ENCODE results near the gene DOCK11.
A peak's percentile ranks its signal among the peaks of the same experiment; 100 is the strongest.

DOCK11 gene

DNA sequence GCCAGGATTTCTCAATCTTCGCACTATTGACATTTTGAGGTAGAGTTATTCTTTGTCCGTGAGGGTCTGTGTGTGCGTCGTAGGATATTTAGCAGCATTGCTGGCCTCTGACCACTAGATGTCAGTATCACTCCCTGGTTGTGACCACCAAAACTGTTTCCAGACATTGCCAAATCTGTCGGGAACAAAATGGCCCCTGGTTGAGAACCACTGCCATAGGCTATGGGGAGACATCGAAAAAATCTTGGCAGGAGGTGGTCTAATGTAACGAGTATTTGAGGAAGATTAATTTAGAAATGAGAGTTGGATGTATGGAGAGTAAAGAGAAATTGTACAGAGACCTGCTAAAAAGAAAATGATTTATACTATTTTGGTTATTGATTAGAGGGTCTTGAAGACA lies 108.4 kb downstream of the DOCK11 start:
- TF ChIP-seq RAD21 (IDR thresholded peaks at IDR 0.05; ENCODE audit: low read depth) (peak; percentile 73), CEBPB (IDR thresholded peaks at IDR 0.05) (0 out of 2 replicates have a peak, but pooled peaks have one; percentile 26), YY1 (IDR thresholded peaks at IDR 0.05; ENCODE audit: low read depth) (peak; percentile 68), EGR1 (IDR thresholded peaks at IDR 0.05) (no peak)
- TF ChIP-seq, protein P1, sequence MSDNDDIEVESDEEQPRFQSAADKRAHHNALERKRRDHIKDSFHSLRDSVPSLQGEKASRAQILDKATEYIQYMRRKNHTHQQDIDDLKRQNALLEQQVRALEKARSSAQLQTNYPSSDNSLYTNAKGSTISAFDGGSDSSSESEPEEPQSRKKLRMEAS (IDR thresholded peaks at IDR 0.05): no peak

DNA sequence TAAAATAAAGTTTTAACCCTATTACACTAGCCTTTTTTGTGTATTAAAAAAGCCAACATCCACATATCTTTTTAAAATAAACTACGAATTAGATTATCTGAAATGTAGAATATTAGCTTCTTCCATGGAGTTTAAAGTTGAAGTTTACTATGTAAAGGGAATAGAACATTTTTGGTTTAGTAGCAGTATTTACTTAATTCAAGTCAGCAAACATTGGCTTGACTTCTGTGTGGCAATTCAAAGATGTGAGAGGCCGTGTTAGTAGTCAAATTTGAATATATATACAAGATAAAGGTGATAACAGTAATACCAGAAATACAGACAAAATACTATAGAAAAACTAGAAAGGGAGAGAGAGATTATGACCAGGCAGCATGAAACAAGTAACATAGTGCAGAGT lies 116.7 kb downstream of the DOCK11 start:
- TF ChIP-seq YY1 (IDR thresholded peaks at IDR 0.05; ENCODE audit: low read depth) (no peak), TCF12 (IDR thresholded peaks at IDR 0.05; ENCODE audit: low read depth) (no peak), EGR1 (IDR thresholded peaks at IDR 0.05) (no peak), TAF1 (IDR thresholded peaks at IDR 0.05; ENCODE audit: low read depth) (no peak), CREB1 (IDR thresholded peaks at IDR 0.05; ENCODE audit: low read depth) (no peak), NFIC (IDR thresholded peaks at IDR 0.05) (no peak), CEBPB (IDR thresholded peaks at IDR 0.05) (no peak), RAD21 (IDR thresholded peaks at IDR 0.05; ENCODE audit: low read depth) (no peak), ZBTB7A (IDR thresholded peaks at IDR 0.05; ENCODE audit: low read depth) (no peak), FOXM1 (IDR thresholded peaks at IDR 0.05; ENCODE audit: borderline replicate concordance, low read depth) (no peak), EP300 (IDR thresholded peaks at IDR 0.05; ENCODE audit: borderline replicate concordance) (no peak), TEAD4 (IDR thresholded peaks at IDR 0.05) (no peak)
- TF ChIP-seq, protein P2, sequence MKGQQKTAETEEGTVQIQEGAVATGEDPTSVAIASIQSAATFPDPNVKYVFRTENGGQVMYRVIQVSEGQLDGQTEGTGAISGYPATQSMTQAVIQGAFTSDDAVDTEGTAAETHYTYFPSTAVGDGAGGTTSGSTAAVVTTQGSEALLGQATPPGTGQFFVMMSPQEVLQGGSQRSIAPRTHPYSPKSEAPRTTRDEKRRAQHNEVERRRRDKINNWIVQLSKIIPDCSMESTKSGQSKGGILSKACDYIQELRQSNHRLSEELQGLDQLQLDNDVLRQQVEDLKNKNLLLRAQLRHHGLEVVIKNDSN (IDR thresholded peaks at IDR 0.05): no peak
- TF ChIP-seq, protein P3, sequence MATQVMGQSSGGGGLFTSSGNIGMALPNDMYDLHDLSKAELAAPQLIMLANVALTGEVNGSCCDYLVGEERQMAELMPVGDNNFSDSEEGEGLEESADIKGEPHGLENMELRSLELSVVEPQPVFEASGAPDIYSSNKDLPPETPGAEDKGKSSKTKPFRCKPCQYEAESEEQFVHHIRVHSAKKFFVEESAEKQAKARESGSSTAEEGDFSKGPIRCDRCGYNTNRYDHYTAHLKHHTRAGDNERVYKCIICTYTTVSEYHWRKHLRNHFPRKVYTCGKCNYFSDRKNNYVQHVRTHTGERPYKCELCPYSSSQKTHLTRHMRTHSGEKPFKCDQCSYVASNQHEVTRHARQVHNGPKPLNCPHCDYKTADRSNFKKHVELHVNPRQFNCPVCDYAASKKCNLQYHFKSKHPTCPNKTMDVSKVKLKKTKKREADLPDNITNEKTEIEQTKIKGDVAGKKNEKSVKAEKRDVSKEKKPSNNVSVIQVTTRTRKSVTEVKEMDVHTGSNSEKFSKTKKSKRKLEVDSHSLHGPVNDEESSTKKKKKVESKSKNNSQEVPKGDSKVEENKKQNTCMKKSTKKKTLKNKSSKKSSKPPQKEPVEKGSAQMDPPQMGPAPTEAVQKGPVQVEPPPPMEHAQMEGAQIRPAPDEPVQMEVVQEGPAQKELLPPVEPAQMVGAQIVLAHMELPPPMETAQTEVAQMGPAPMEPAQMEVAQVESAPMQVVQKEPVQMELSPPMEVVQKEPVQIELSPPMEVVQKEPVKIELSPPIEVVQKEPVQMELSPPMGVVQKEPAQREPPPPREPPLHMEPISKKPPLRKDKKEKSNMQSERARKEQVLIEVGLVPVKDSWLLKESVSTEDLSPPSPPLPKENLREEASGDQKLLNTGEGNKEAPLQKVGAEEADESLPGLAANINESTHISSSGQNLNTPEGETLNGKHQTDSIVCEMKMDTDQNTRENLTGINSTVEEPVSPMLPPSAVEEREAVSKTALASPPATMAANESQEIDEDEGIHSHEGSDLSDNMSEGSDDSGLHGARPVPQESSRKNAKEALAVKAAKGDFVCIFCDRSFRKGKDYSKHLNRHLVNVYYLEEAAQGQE (IDR thresholded peaks at IDR 0.05; ENCODE audit: low read depth): no peak
- TF ChIP-seq, protein P1 (IDR thresholded peaks at IDR 0.05): no peak

DNA sequence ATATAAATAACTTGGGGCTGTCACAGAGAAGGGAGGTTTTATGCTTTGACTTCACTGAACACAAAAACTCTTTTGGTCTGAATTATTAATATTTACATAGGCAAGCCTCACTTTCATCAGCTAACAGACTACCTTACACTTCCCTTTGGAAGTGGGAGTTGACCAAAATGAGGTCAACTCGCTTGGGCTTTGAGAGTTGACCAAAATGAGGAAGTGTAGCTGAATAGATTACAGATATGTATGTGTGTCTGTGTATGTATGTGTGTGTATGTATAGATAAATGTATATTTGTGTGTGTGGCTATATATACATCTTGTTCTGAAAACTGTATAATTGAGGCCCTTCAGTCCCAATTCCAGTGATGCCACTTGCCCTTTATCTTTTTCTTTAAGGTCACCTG lies 118.5 kb downstream of the DOCK11 start:
- TF ChIP-seq EP300 (IDR thresholded peaks at IDR 0.05; ENCODE audit: borderline replicate concordance) (no peak), CREB1 (IDR thresholded peaks at IDR 0.05; ENCODE audit: low read depth) (no peak), RAD21 (IDR thresholded peaks at IDR 0.05; ENCODE audit: low read depth) (no peak), TEAD4 (IDR thresholded peaks at IDR 0.05) (no peak), TCF12 (IDR thresholded peaks at IDR 0.05; ENCODE audit: low read depth) (no peak), EGR1 (IDR thresholded peaks at IDR 0.05) (no peak), NFIC (IDR thresholded peaks at IDR 0.05) (no peak), ZBTB7A (IDR thresholded peaks at IDR 0.05; ENCODE audit: low read depth) (no peak), FOXM1 (IDR thresholded peaks at IDR 0.05; ENCODE audit: borderline replicate concordance, low read depth) (no peak), YY1 (IDR thresholded peaks at IDR 0.05; ENCODE audit: low read depth) (no peak)
- TF ChIP-seq, protein P2 (IDR thresholded peaks at IDR 0.05): no peak
- TF ChIP-seq, protein P1 (IDR thresholded peaks at IDR 0.05): no peak
- TF ChIP-seq, protein P3 (IDR thresholded peaks at IDR 0.05; ENCODE audit: low read depth): no peak

DNA sequence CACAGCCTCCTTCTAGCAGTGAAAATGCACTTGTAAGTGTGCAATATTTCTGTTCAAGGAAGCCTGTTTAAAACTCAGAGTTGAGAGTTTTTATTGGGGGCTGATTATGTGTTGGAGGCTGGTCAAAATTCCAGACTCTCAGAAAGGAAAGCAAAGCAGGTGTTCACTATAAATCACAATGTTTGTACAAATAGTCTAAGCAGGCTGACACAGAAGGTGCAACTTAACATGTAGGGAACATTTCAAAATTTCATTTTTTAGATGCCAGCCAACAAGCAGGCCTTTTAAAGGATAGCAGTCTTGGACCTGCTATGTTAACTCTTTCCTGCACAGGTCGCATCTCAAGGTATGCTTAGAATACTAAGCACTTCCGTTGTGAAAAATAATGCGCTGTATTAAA lies 119.5 kb downstream of the DOCK11 start:
- TF ChIP-seq, protein P1 (IDR thresholded peaks at IDR 0.05): no peak
- TF ChIP-seq CREB1 (IDR thresholded peaks at IDR 0.05; ENCODE audit: low read depth): no peak
- TF ChIP-seq ZBTB7A (IDR thresholded peaks at IDR 0.05; ENCODE audit: low read depth): no peak
- no peak for TF ChIP-seq RAD21 (IDR thresholded peaks at IDR 0.05; ENCODE audit: low read depth)
- no peak for TF ChIP-seq EP300 (IDR thresholded peaks at IDR 0.05; ENCODE audit: borderline replicate concordance)
- TF ChIP-seq TAF1 (IDR thresholded peaks at IDR 0.05; ENCODE audit: low read depth): no peak
- no peak for TF ChIP-seq EGR1 (IDR thresholded peaks at IDR 0.05)
- no peak for TF ChIP-seq NFIC (IDR thresholded peaks at IDR 0.05)
- TF ChIP-seq TCF12 (IDR thresholded peaks at IDR 0.05; ENCODE audit: low read depth): no peak
- TF ChIP-seq, protein P2 (IDR thresholded peaks at IDR 0.05): no peak
- TF ChIP-seq, protein P3 (IDR thresholded peaks at IDR 0.05; ENCODE audit: low read depth): no peak
- no peak for TF ChIP-seq YY1 (IDR thresholded peaks at IDR 0.05; ENCODE audit: low read depth)
